GM19043 (cell line): ENCODE results near the gene TSC22D2.
A peak's percentile ranks its signal among the peaks of the same experiment; 100 is the strongest.

ENCODE experiments used
- ATAC-seq: cut with Tn5 transposase; IDR thresholded peaks from one replicate; pipeline ENCODE4 v1.9.1; 2021; ENCODE audit warnings: low read depth; ENCODE audit not compliant: unreplicated experiment

The TSC22D2 gene

GRCh38 chr3:150384296-150385212 lies 23.5 kb upstream of the TSC22D2 start:
- peak; percentile 99 for ATAC-seq

- ATAC-seq, result peak; percentile 23
These were observed 22.5 kb upstream of the TSC22D2 start for GRCh38 chr3:150385296-150386242.

GRCh38 chr3:150388498-150389418 lies 19.3 kb upstream of the TSC22D2 start:
- ATAC-seq, result no peak

GRCh38 chr3:150390087-150390486 lies 18.0 kb upstream of the TSC22D2 start:
- ATAC-seq, result no peak

- no peak for ATAC-seq
These were observed 16.9 kb upstream of the TSC22D2 start for GRCh38 chr3:150391161-150391560.

- ATAC-seq, result no peak
These were observed 14.4 kb upstream of the TSC22D2 start for GRCh38 chr3:150393745-150394144.

GRCh38 chr3:150394606-150395005 lies 13.5 kb upstream of the TSC22D2 start:
- no peak for ATAC-seq

- ATAC-seq, result no peak
These were observed 11.6 kb upstream of the TSC22D2 start for GRCh38 chr3:150396491-150396890.

GRCh38 chr3:150396956-150397550 lies 11.0 kb upstream of the TSC22D2 start:
- ATAC-seq, result no peak

- no peak for ATAC-seq
These were observed 9.0 kb upstream of the TSC22D2 start for GRCh38 chr3:150399060-150399459.

- no peak for ATAC-seq
These were observed 6.8 kb upstream of the TSC22D2 start for GRCh38 chr3:150401285-150401684.

- no peak for ATAC-seq
These were observed 5.9 kb upstream of the TSC22D2 start for GRCh38 chr3:150402217-150402616.

- ATAC-seq, result no peak
These were observed 4.1 kb upstream of the TSC22D2 start for GRCh38 chr3:150404023-150404422.

- no peak for ATAC-seq
These were observed 869 bp upstream of the TSC22D2 start for GRCh38 chr3:150407051-150407807.

GRCh38 chr3:150407808-150408220 lies 284 bp upstream of the TSC22D2 start:
- ATAC-seq, result peak; percentile 5

GRCh38 chr3:150409125-150409511 lies 1.0 kb downstream of the TSC22D2 start:
- ATAC-seq, result peak; percentile 10

GRCh38 chr3:150409512-150410310 lies 1.6 kb downstream of the TSC22D2 start:
- peak; percentile 28 for ATAC-seq
